K562 (cell line): Measurements from ENCODE around the gene SP6. TPM values are rescaled to one million over a fixed set of nuclear protein-coding genes. Genes with fewer than 3 reads are reported as not detected.

Experiments used
- ATAC-seq: fragments of 200-7000 bp; cut with Tn5 transposase; 3 replicates; pipeline ENCODE4 v1.9.1; 2020; ENCODE audit warnings: moderate library complexity
- BruUV-seq: library from RNA; stranded (reverse); fragments of 400-500 nt; replicated peaks from 2 replicates; lab custom pipeline; 2021; lab: Mats Ljungman, UMichigan
- CTCF ChIA-PET: fragments of 300-600 bp; formaldehyde crosslinking; extraction: SDS; loops from one replicate; lab custom pipeline; 2021; ENCODE audit warnings: low intra/inter-chr PET ratio; lab: Yijun Ruan, JAX
- POLR2A ChIA-PET: fragments of 300-600, 350-650 bp; sonication (Branson Sonifier 250); formaldehyde crosslinking; extraction: SDS; loops from one replicate; lab custom pipeline; 2021; ENCODE audit warnings: antibody characterized with exemption, inconsistent platforms; lab: Yijun Ruan, JAX
- DNase-seq, 4 experiments: peaks; one replicate each; pipeline versions ENCODE4 v3.0.0 to v3.0.0-alpha.2; 2011 to 2018; ENCODE audit warnings: low spot score in 3 of 4, mixed read lengths in 3 of 4; ENCODE audit errors: extremely low read depth in 1 of 4
- FAIRE-seq: peaks from 2 replicates; lab custom pipeline; 2011; peaks lifted over from hg19 to GRCh38; lab: Jason Lieb, UNC
- H2AFZ ChIP-seq: 2 replicates; pipeline ENCODE4 v1.6.0; 2011; ENCODE audit warnings: low read depth, low read length, control low read depth, inconsistent platforms
- H3K27ac ChIP-seq: fragments of 200-600 bp; 3 replicates; pipeline ENCODE4 v1.8.0; 2011; ENCODE audit warnings: low read depth, mild to moderate bottlenecking, control low read depth, inconsistent platforms, low read length, moderate library complexity, mixed read lengths; ENCODE audit errors: extremely low read depth
- H3K27me3 ChIP-seq, 2 experiments: fragments of 300-600 bp in 1 of 2; 2 replicates in 1 of 2; 3 replicates in 1 of 2; pipeline versions ENCODE4 v1.6.0 to v1.8.0; 2011; ENCODE audit warnings: inconsistent platforms in 2 of 2, low read length in 2 of 2, mild to moderate bottlenecking in 1 of 2, mixed read lengths in 1 of 2, moderate library complexity in 1 of 2; ENCODE audit not compliant: control insufficient read depth in 2 of 2, insufficient read depth in 2 of 2
- H3K36me3 ChIP-seq: fragments of 300-600 bp; 3 replicates; pipeline ENCODE4 v1.8.0; 2011; ENCODE audit warnings: mild to moderate bottlenecking, low read length, inconsistent platforms; ENCODE audit not compliant: control insufficient read depth, insufficient read depth
- H3K4me1 ChIP-seq, 2 experiments: fragments of 200-600 bp in 1 of 2; replicated peaks in 1 of 2; 2 replicates in 1 of 2; 3 replicates in 1 of 2; pipeline versions ENCODE4 v1.5.1 to v1.8.0; 2011; ENCODE audit warnings: inconsistent platforms in 2 of 2, low read length in 2 of 2, mild to moderate bottlenecking in 1 of 2, mixed read lengths in 1 of 2, moderate library complexity in 1 of 2; ENCODE audit not compliant: control insufficient read depth in 2 of 2, insufficient read depth in 2 of 2
- H3K4me2 ChIP-seq: 2 replicates; pipeline ENCODE4 v1.6.1; 2011; ENCODE audit warnings: low read length, control low read depth, inconsistent platforms, mixed read lengths; ENCODE audit not compliant: insufficient read depth
- H3K4me3 ChIP-seq: fragments of 200-600 bp; sonication (generic), shearing (Covaris generic); 2 replicates; pipeline ENCODE4 v1.5.1; 2016; ENCODE audit warnings: control low read depth, inconsistent platforms
- H3K79me2 ChIP-seq: fragments of 200-600 bp; 3 replicates; pipeline ENCODE4 v1.8.0; 2011; ENCODE audit warnings: low read length, inconsistent platforms; ENCODE audit not compliant: control insufficient read depth, insufficient read depth
- H3K9ac ChIP-seq, 2 experiments: 2 replicates each; pipeline versions ENCODE4 v1.6.0 to v1.6.1; 2011; ENCODE audit warnings: low read depth in 2 of 2, low read length in 2 of 2, control low read depth in 1 of 2, inconsistent platforms in 1 of 2, mild to moderate bottlenecking in 1 of 2, mixed read lengths in 1 of 2; ENCODE audit not compliant: insufficient read depth in 1 of 2
- H3K9me1 ChIP-seq: one replicate; pipeline ENCODE4 v1.6.0; 2011; ENCODE audit warnings: inconsistent platforms, mild to moderate bottlenecking, low read length, moderate library complexity; ENCODE audit not compliant: control insufficient read depth, insufficient read depth
- H3K9me3 ChIP-seq: replicated peaks from 2 replicates; pipeline ENCODE4 v1.5.1; 2011; ENCODE audit warnings: low read depth, low read length, inconsistent platforms; ENCODE audit not compliant: control insufficient read depth, insufficient read depth
- H4K20me1 ChIP-seq: replicated peaks from 2 replicates; pipeline ENCODE4 v1.6.1; 2011; ENCODE audit warnings: low read length, inconsistent platforms, mixed read lengths; ENCODE audit not compliant: control insufficient read depth, insufficient read depth
- CBX3 ChIP-seq, 2 experiments: IDR thresholded peaks; 1 replicate in 1 of 2; 2 replicates in 1 of 2; pipeline ENCODE4 v1.6.1; 2012; ENCODE audit warnings: inconsistent platforms in 2 of 2, low read length in 2 of 2, borderline replicate concordance in 1 of 2, control low read depth in 1 of 2
- E4F1 ChIP-seq: fragments of 250-450 bp; sonication (Bioruptor Pico); IDR thresholded peaks from 2 replicates; pipeline ENCODE4 v1.5.0; 2021; ENCODE audit warnings: mild to moderate bottlenecking, borderline replicate concordance
- ESRRA ChIP-seq: fragments of 450-650 bp; IDR thresholded peaks from 2 replicates; pipeline ENCODE4 v1.6.1; 2014; ENCODE audit warnings: low read depth, mild to moderate bottlenecking, moderate library complexity, borderline replicate concordance
- GATAD2B ChIP-seq: fragments of 450-650 bp; IDR thresholded peaks from 2 replicates; pipeline ENCODE4 v1.6.1; 2017; ENCODE audit warnings: mild to moderate bottlenecking, borderline replicate concordance
- HNRNPH1 ChIP-seq: fragments of 200-400 bp; formaldehyde crosslinking; optimal IDR thresholded peaks from 2 replicates; pipeline ENCODE3; 2017; ENCODE audit warnings: low read depth, mild to moderate bottlenecking, low read length, moderate library complexity
- JUND ChIP-seq, 2 experiments: IDR thresholded peaks; 2 replicates in 1 of 2; 3 replicates in 1 of 2; pipeline ENCODE4 v1.6.1; 2011; ENCODE audit warnings: borderline replicate concordance in 2 of 2, low read depth in 2 of 2, low read length in 2 of 2, improper control_type of control experiment in 1 of 2, missing biosample characterization in 1 of 2, missing genetic modification characterization in 1 of 2, missing genetic modification reagents in 1 of 2
- LEF1 ChIP-seq: fragments of 450-650 bp; IDR thresholded peaks from 2 replicates; pipeline ENCODE4 v1.6.1; 2016; ENCODE audit warnings: mild to moderate bottlenecking
- NR0B1 ChIP-seq: fragments of 450-650 bp; IDR thresholded peaks from one replicate; pipeline ENCODE4 v1.6.1; 2018; ENCODE audit warnings: mild to moderate bottlenecking, moderate library complexity; ENCODE audit not compliant: partially characterized antibody
- POLR2H ChIP-seq: IDR thresholded peaks from 2 replicates; pipeline ENCODE4 v1.6.1; 2016; ENCODE audit warnings: missing genetic modification characterization, low read depth, mild to moderate bottlenecking, control low read depth, missing compliant biosample characterization, moderate library complexity
- ZNF695 ChIP-seq: fragments of 450-650 bp; formaldehyde crosslinking; IDR thresholded peaks from 2 replicates; pipeline ENCODE4 v1.4.0; 2020; ENCODE audit warnings: mild to moderate bottlenecking, moderate library complexity
- WGBS: fragments of 100-300 bp; shearing (Covaris generic); methylation state at CpG from one replicate; pipeline ENCODE4 v1.1.6; 2016; ENCODE audit warnings: low coverage, mixed read lengths; ENCODE audit not compliant: insufficient coverage; ENCODE audit errors: missing lambda C conversion rate; 5-methylcytosine and 5-hydroxymethylcytosine counted together
- in situ Hi-C: fragments of 300-500 bp; cut with MboI; formaldehyde crosslinking; loops from 4 replicates; pipeline ENCODE4 v1.15.0; 2018; ENCODE audit warnings: inconsistent platforms, mixed read lengths
- intact Hi-C: fragments of 100-400 bp; cut with micrococcal nuclease; formaldehyde crosslinking; loops from 2 replicates; pipeline ENCODE4 v1.14.2; 2022
- polyA plus RNA-seq, 8 experiments: library from polyadenylated mRNA; depleted of rRNA in 4 of 8; stranded (reverse) in 5 of 8; unstranded in 3 of 8; fragments of >200 nt; fragmentation: Nextera tagmentation in 2 of 8; fragmentation: Illumina TruSeq in 1 of 8; extraction: Ambion mirVana in 2 of 8; extraction: Trizol in 1 of 8; gene quantifications; 2 replicates each; pipeline versions ENCODE4 v1.2.1 to v1.2.3, GENCODE V29; 2011 to 2014; ENCODE audit warnings: inconsistent platforms in 1 of 8, missing spikeins in 1 of 8
- total RNA-seq, 7 experiments: library from RNA; depleted of rRNA in 6 of 7; stranded (reverse); fragments of >200 nt in 6 of 7; fragmentation: Illumina TruSeq in 2 of 7; extraction: Trizol in 2 of 7; gene quantifications; 2 replicates each; pipeline versions ENCODE4 v1.2.1 to v1.2.3, GENCODE V29; 2011 to 2021; ENCODE audit warnings: low replicate concordance in 1 of 7

SP6 gene
- total and polyA plus RNA-seq, 9 of the 15 experiments (the other 6 are each of a cell fraction or from before 2014, with no cell fraction given) = 0.11 to 7.9 (median 2.2) TPM

- ChIA-PET CTCF (interaction anchor here (0.7 to 6.1 kb wide), 5 partner anchors 38 to 80 kb away, joined by 3 to 171 read pairs (median 4); partner anchors contain the start of genes SCRN2 and SP6), POLR2A (interaction anchor here (0.6 to 1.2 kb wide), 8 partner anchors 10 to 121 kb away, joined by 3 to 18 read pairs (median 4); partner anchors contain the start of genes LRRC46, MRPL10, SCRN2 and SP6)
- in situ Hi-C loops = loop anchor here (5.0 kb wide), 1 partner anchor 48 kb away; the partner anchor contains the start of gene SCRN2
- H2AFZ ChIP-seq = peak overlapping the region; percentile 35; the same call in 1 of the 2 replicates
- no peaks in the 10 kb centered on the region for H4K20me1 ChIP-seq
- no peak overlapping the region for H3K27ac ChIP-seq
- ATAC-seq (peak; percentile 98), DNase-seq (peak; percentile 72 to 90 (median 74)), FAIRE-seq (peak; percentile 95)
- BruUV-seq = no TSS peak
- H3K79me2 ChIP-seq = peaks cover under 1% of the 10 kb centered on the region; the same call in 2 of the 3 replicates
- intact Hi-C loops = loop anchor here (1.0 to 5.0 kb wide), 2 partner anchors 47 to 113 kb away; no protein-coding TSS in a partner anchor
- no peaks in the 10 kb centered on the region for H3K9me3 ChIP-seq
- H3K4me3 ChIP-seq = no peak overlapping the region
- no peaks in the 10 kb centered on the region for H3K36me3 ChIP-seq
- no peaks in the 10 kb centered on the region; a peak in 1 of 5 replicates for H3K27me3 ChIP-seq
- peak overlapping the region in 1 of 2 experiments; percentile 65; a peak in 2 of 4 replicates for H3K9ac ChIP-seq
- 35% methylated on average over 11 of the region's 11 CpGs for WGBS
- peaks cover 12 to 26% of the 10 kb centered on the region in 2 experiments for H3K4me1 ChIP-seq
- no peak overlapping the region for H3K4me2 ChIP-seq
- H3K9me1 ChIP-seq = no peaks in the 10 kb centered on the region
- TF ChIP-seq HNRNPH1 (no peak), LEF1 (no peak), E4F1 (CRISPR knock-in tag) (no peak), JUND (IDR thresholded peaks at IDR 0.05; ENCODE audit: borderline replicate concordance, low read depth, low read length) (0 out of 2 replicates have a peak, but pooled peaks have one; percentile 34), JUND (tag; IDR thresholded peaks at IDR 0.05; ENCODE audit: borderline replicate concordance, low read depth, low read length) (no peak; the same call in 2 of the 3 replicates), GATAD2B (no peak), ZNF695 (no peak), CBX3 (IDR thresholded peaks at IDR 0.05; ENCODE audit: borderline replicate concordance in 1 of 2, low read length in 2 of 2) (no peak), POLR2H (tag) (no peak), ESRRA (0 out of 2 replicates have a peak, but pooled peaks have one; percentile 11), NR0B1 (no peak)
Measured at GRCh38 chr17:47889734-47890529, 39.0 kb upstream of the SP6 start.
